Stimulated activated CD8-positive, alpha-beta memory T cell treated with anti-CD3 and anti-CD28 coated beads, Interleukin-4, amount 100 ng/mL, for 24 hours (primary cell): ENCODE data around the gene SBSN.

Experiments
- DNase-seq: peaks from one replicate; pipeline ENCODE4 v3.0.0-alpha.2; 2020; ENCODE audit warnings: low read depth

The SBSN gene

GRCh38 chr19:35555301-35556005 is 27.3 kb upstream of the SBSN start:
- DNase-seq, result no peak

GRCh38 chr19:35554076-35554475 is 26.0 kb upstream of the SBSN start:
- DNase-seq, result no peak

GRCh38 chr19:35553385-35554000 is 25.4 kb upstream of the SBSN start:
- DNase-seq, result no peak

GRCh38 chr19:35552534-35553384 is 24.6 kb upstream of the SBSN start:
- no peak for DNase-seq

- no peak for DNase-seq
Observed at GRCh38 chr19:35551091-35551810, 23.1 kb upstream of the SBSN start.

GRCh38 chr19:35549879-35550523 is 21.9 kb upstream of the SBSN start:
- no peak for DNase-seq

- no peak for DNase-seq
Observed at GRCh38 chr19:35549174-35549788, 21.2 kb upstream of the SBSN start.

- DNase-seq, result no peak
Observed at GRCh38 chr19:35546532-35546931, 18.4 kb upstream of the SBSN start.

GRCh38 chr19:35545855-35546381 is 17.8 kb upstream of the SBSN start:
- DNase-seq, result peak; percentile 64

GRCh38 chr19:35545001-35545854 is 17.1 kb upstream of the SBSN start, which contains the start of gene TMEM147:
Gene TMEM147 (plus strand): TSS chr19:35545626. CDS start chr19:35545740, 114 bp downstream.
- DNase-seq, result peak; percentile 81

GRCh38 chr19:35544110-35544802 is 16.1 kb upstream of the SBSN start:
- DNase-seq, result no peak

- no peak for DNase-seq
Observed at GRCh38 chr19:35543280-35544109, 15.4 kb upstream of the SBSN start.

GRCh38 chr19:35542209-35542608 is 14.1 kb upstream of the SBSN start:
- DNase-seq, result no peak

GRCh38 chr19:35540356-35540927 is 12.3 kb upstream of the SBSN start:
- DNase-seq, result no peak

GRCh38 chr19:35539850-35540249 is 11.7 kb upstream of the SBSN start:
- no peak for DNase-seq

GRCh38 chr19:35539314-35539713 is 11.2 kb upstream of the SBSN start:
- no peak for DNase-seq

GRCh38 chr19:35534803-35535480 is 6.8 kb upstream of the SBSN start:
- DNase-seq, result no peak
